ENCODE results near the gene GRID1.

DNA sequence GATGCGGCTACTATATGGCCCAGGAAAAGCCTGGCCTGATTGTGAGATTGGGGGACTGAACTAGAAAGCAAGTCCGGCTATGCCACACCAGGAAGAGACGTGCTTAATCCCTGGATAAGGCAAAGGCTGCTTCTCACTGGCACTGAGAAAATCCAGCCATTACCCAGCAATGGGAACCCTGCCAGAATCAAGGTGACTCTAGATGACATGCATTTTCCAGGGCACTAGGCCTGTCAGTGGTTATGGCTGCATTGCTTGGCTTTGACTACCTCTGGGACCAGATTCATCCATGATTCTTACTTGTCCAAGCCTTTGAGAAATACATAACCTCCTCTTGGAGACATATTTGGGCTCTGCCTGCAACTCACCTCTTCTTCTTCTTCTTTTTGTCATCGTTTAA is 317.2 kb downstream of the GRID1 start:
- TF ChIP-seq EZH2phosphoT487 (IDR thresholded peaks at IDR 0.05; ENCODE audit: insufficient read depth, low read depth) (no peak), EZH2 (IDR thresholded peaks at IDR 0.05; ENCODE audit: insufficient read depth, poor library complexity, severe bottlenecking) (no peak)
